GM12801 (cell line): Measurements from ENCODE around the gene RRM2.

ENCODE experiments used
- CTCF ChIP-seq: IDR thresholded peaks from one replicate; pipeline ENCODE4 v1.5.1; 2011; ENCODE audit warnings: control low read depth; ENCODE audit not compliant: insufficient read length; ENCODE audit errors: extremely low read depth

The RRM2 gene

GRCh38 chr2:10078704-10079265 is 43.8 kb upstream of the RRM2 start:
- TF ChIP-seq CTCF: no peak

GRCh38 chr2:10079266-10079869 is 43.2 kb upstream of the RRM2 start:
- no peak for TF ChIP-seq CTCF

- no peak for TF ChIP-seq CTCF
Observed at GRCh38 chr2:10079870-10080535, 42.5 kb upstream of the RRM2 start, which contains the start of gene CYS1. CYS1 (minus strand) TSS chr2:10080411; CDS start chr2:10080223, 188 bp downstream.

- no peak for TF ChIP-seq CTCF
Observed at GRCh38 chr2:10080536-10081304, 41.8 kb upstream of the RRM2 start.

DNA sequence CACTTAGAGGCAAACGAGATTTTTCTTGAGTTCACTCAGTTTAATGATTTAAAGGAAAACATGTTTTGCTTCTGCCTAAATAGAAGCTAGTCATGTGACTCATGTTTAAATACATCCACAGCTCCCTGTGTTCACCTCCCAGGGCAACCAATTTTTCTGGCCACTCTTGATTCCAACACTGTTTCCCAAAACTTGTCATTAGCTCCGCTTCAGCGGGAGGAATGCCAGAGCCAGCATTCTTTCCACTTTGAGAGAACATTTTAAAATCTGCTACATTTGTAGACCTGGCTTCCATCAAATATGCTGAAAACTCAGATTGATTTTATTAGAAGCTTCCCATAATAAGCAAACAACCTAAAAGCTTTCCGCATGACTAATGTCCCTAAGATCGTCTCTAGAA is 39.5 kb upstream of the RRM2 start:
- TF ChIP-seq CTCF: no peak

- TF ChIP-seq CTCF: no peak
Observed at GRCh38 chr2:10083692-10084211, 38.8 kb upstream of the RRM2 start.
